Retina (tissue), 1 donor: Measurements from ENCODE around the gene LARGE1.
"Not testable (repeated sequence)": the region's sequence is repeated elsewhere in the genome, so short reads cannot be mapped to it uniquely, and the experiment has no call there.

Experiments used
- DNase-seq: peaks from one replicate; pipeline ENCODE4 v3.0.0-alpha.2; 2016

LARGE1 gene

GRCh38 chr22:33883961-33884808 lies 36.1 kb downstream of the LARGE1 start:
- DNase-seq, result peak; percentile 69

DNA sequence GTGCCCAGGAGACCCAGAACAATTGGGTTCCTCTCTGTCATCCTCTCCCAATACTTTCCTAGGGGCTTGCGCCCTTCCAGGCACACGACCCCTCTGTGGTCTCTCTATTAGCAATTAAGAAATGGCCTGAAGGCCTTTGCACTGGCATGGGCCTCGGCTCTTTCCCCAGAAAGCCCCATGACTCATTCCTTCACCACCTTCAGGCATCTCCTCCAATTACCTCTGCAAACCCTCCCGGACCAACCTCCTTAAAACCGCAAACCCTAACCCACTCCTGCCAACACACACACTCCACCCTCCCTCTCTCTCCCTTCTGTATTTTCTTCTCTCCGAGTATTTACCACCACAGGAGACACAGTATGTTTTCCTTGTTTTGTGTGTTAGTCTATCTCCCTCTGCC lies 36.7 kb downstream of the LARGE1 start:
- no peak for DNase-seq

GRCh38 chr22:33882991-33883390 lies 37.3 kb downstream of the LARGE1 start:
- no peak for DNase-seq

GRCh38 chr22:33880986-33881385 lies 39.3 kb downstream of the LARGE1 start:
- DNase-seq, result no peak

DNA sequence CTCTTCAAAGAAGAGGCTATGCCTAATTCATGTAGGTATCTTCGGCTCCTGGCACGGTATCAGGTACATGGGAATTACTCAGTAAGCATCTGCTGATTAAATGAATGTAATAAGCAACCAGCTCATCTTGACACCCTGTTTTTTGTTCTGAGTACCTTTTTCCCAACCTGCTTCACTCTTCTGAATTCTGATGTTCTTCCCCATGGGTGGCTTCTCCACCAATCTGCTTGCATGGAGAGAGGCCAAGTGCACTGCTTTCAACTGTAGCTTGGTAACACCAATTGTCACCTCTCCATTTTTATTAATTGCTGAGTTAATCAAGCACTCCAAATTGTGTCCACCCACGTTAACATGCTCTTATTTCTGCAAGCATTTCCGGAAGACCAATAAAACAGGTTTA lies 40.5 kb downstream of the LARGE1 start:
- DNase-seq, result no peak

GRCh38 chr22:33875316-33875715 lies 45.0 kb downstream of the LARGE1 start:
- DNase-seq, result no peak

- DNase-seq, result no peak
These were observed 46.1 kb downstream of the LARGE1 start for GRCh38 chr22:33874206-33874605.

DNA sequence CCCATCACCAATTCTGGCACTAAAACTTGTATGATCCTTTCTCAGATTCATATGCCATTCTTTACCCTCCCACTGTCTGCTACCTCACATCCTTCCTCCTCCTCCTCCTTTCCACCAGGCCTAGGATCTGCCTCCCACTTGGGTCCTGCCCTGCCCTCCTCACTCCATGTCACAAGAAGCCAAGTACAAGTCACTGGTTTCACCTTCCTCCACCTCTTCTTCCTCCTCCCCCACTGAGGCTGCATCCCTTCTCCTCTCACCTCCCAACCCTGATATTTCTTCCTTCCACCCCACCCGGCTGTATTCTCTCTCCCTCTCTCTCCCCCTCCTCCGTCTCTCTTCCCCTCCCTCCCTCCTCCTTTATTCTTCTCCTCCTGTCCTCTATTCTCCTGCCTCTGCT lies 46.6 kb downstream of the LARGE1 start:
- DNase-seq, result no peak

DNA sequence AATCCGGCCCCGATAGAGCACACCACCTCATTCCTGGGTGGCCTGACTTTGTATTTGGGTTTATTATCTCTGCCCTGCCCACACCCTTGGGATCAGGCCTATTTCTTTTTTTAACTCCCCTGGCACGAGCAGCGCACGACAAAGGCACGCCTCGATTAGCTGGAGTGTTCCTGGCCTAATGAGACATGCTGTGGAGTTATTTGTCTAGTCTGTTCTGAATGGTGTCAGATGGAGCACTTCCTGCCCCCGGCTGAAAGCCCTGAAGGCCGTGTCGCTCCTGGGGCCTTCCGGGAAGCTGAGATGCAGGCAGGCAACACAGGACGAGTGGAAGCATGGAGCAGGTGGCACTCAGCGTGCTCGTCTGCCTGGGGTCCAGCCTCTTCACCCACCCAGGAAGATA lies 47.1 kb downstream of the LARGE1 start:
- DNase-seq, result no peak

GRCh38 chr22:33871935-33872334 lies 48.3 kb downstream of the LARGE1 start:
- DNase-seq, result no peak

DNA sequence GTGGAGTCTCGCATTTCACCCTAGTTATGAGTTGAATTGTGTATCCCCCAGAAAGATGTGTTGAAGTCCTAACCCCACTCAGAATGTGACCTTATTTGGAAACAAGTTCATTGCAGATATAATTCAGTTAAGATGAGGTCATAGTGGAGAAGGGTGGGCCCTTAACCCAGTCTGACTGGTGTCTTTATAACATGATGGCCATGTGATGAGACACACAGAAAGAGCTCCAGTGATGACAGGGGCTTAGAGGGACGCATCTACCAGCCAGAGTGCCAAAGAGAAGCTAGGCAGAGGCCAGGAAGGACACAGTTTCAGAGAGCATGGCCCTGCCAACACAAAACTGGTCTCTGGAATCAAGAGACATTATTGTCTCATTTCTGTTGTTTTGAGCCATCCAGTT lies 50.3 kb downstream of the LARGE1 start:
- no peak for DNase-seq

DNA sequence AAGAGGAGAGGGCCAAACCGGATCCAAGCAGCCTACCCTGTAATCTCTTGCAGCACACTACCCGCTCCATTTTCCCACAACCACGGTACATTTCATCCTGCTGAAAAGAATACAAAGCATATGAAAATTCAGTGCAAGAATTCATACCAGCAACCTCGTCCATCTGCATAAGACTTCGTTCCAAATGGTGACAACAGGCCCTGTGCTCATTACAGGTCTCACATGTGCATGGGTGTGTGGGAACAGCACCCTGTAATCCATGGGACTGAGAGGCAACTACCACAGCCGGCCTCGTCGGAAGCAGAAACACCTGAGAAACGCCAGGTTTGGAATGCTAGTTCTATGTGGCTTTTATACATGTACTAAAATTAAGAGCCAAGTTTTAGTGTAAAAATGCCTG lies 52.3 kb downstream of the LARGE1 start:
- no peak for DNase-seq

DNA sequence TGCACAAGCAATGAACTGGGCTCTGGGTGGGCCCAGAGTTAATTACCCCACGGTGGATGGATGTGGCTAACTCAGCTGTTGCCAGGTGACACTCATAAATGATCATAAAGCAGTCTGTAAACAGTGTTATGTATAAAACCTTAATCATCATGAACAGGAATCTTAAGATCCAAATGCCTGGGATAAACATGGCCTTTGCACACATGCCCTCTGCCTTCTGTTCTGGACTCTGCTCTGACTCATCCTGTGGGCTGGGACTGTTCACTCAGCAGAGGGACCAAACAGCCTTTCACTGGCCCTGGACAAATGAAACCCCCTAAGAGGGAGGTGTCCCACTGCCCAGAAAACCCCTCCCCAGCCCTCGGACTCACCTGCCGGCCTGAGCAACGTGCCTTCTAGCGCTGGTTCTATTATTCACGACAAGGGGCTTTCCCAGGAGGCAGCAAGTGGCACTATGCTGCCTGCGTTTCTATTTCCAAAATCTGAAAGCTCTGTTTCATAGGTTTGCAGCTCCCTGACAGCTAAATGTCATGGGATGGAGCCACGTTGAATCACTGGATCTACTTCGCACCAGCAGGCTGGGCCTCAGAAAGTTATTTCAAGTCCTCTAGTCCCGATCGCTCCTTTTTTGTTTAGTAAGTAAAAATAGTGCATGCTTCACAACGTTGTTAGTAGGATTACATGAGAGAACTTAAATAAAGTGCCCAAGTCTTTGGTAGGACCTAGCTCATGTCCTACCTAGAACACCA lies 53.0 kb downstream of the LARGE1 start:
- DNase-seq, result no peak

- no peak for DNase-seq
These were observed 53.8 kb downstream of the LARGE1 start for GRCh38 chr22:33866511-33866910.

DNA sequence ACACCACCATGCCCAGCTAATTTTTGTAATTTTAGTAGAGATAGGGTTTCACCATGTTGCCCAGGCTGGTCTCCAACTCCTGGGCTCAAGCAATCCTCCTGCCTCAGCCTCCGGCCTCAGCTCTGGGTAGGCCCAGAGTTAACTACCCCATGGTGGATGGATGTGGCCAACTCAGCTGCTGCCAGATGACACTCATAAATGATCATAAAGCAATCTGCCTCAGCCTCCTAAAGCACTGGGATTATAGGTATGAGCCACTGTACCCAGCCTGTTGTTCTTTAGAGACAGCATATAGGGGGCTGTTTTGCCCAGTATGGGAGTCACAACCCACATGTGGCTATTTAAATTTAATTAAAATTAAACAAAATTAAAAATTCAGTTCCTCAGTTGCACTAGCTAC lies 54.3 kb downstream of the LARGE1 start:
- DNase-seq, result no peak

DNA sequence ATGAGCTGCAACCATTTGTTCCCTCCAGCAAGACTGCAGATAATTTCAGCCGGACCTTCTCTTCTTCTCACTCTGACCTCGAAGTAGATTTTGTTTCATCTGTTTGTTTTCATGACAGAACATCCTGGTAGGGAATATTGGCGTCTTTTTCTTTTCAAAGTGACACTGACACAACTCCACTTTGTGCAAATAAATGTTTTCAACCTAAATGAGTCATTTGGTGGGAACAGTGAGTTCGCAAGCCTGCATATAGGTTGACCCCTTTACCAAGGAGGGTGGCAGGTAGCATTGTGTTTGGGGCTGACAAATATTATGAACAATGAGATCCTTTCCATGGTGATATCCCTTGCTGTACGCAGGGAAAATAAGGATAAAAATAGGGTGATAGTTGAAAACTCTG lies 55.0 kb downstream of the LARGE1 start:
- DNase-seq, result no peak

- DNase-seq, result no peak
These were observed 55.5 kb downstream of the LARGE1 start for GRCh38 chr22:33864723-33865130.

DNA sequence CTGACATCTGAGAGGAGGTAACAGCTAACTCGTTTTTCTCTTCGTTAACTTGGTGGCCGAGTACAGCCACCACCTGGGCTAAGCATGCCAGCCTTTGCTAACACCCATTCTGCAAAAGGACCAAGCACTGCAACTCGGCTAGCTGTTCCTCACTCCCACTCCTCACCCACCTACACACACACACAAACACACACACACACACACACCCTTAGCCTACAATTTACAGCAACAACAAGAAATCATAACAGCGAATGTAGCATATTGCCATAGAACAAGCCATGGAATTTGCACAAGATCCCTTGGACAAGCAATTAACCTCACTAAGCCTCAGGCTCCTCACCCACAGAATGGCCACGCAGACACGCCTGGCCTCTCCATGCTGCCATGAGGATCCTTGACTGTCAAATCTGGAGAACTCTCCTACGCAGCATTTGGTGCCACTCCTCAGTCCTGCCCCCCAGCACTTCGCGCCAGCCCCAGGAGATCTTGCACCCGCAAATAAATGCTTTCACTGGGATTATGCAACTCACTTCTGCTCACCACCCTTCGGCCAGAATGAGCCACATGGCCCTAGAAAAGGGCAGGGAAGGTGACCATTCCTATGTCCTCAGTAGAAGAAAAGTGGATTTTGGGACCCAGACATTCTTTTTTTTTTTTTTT lies 58.9 kb downstream of the LARGE1 start:
- no peak for DNase-seq

DNA sequence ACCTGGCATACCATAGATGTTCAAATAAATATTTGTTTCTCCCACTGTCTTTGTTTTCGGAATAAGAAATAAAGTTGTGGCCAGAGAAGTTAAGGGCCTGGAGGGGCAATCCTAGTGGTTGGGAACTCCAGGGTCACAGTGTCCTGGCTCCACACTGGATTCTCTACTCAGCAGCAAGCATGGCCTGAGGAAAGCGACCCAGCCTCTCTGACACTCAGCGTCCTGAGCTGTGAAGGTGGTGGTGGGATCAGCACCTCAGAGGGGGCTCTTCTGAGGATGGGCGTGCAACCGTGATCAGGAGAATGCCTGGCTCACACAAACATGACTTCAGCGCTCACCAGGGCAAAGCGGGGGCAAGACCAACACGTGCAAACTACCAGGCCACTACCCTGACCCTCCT lies 59.9 kb downstream of the LARGE1 start:
- no peak for DNase-seq

DNA sequence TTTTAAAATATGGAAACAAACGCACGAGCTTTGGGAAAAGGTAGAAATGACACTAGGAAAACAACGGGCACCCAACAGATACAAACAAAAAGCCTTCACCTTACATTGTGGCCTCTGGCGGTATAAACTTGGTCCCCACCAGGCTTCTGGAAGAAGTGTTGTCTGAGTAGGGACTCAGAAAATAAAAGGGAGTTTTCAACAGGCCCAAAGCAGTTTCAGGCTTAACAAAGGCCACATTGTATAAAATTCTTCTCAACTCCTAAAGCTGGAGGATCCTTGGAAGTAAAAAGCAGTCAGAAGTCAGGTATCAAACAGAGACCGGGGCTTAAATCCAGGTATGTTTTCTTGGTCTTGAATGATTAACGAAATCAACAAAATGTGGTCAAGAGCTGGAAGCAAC lies 61.0 kb downstream of the LARGE1 start:
- no peak for DNase-seq

- not testable (repeated sequence) for DNase-seq
These were observed 61.6 kb downstream of the LARGE1 start for GRCh38 chr22:33858653-33859052.

DNA sequence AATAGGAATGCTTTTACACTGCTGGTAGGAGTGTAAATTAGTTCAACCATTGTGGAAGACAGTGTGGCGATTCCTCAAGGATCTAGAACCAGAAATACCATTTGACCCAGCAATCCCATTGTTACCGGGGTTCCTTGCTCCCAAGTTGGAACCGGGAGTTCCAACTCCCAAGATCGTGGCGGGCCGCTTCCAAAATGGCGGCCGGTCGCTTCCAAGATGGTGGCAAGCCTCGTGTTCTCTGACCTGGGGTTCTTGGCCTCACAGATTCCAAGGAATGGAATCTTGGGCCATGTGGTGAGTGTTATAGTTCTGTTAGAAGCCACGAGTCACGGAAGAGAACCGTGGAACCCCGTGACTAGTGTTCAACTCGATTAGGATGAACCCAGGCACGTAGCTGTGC lies 62.5 kb downstream of the LARGE1 start:
- not testable (repeated sequence) for DNase-seq

DNA sequence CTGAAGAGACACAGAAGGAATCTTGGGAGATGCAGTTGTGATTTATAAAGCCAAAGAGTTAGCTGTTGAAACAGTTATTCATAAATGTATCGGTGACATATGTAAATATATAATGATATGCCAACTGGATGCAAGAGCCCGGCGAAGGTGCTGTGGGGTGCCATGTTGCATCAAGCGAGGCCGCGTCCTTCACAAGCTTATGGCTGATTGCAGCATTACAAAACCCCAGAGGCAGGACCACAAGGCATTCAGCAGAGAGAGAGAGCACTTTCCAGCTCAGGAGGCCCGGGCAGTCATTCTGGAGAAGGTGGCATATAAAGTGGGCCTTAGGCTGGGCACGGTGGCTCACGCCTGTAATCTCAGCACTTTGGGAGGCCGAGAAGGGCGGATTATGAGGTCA lies 65.6 kb downstream of the LARGE1 start:
- no peak for DNase-seq
